Testis (tissue), 2 donors: Measurements from ENCODE around the gene LAP3.

Experiments
- POLR2A ChIP-seq: fragments of 450-650 bp; IDR thresholded peaks from one replicate; pipeline ENCODE4 v1.6.1; 2017; ENCODE audit warnings: antibody characterized with exemption, mild to moderate bottlenecking, moderate library complexity
- TF ChIP-seq, protein P1 (sequence below), 3 experiments: fragments of 450-650 bp in 2 of 3; fragments of 200-600 bp in 1 of 3; sonication (generic) in 1 of 3; IDR thresholded peaks; one replicate each; pipeline ENCODE4 v1.5.1; 2016 to 2019; ENCODE audit warnings: antibody characterized with exemption in 3 of 3, mild to moderate bottlenecking in 2 of 3, moderate library complexity in 1 of 3

DNA sequence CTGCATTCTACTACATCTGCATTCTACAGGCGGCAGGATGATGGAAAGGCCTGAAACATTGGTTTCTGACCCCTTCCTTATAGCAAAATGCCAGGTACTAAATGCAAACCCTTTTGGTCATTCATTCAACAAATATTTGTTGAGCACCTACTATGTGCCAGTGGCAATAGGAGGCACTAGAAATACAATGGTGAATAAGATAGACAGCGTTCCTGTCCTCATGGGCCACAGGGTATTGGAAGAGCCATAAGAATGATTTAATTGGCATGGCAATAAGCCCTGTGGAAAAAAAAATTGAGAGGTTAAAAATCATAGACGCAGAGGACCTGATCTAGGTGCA, 17.3 kb upstream of the LAP3 start:
- TF ChIP-seq, protein P1, sequence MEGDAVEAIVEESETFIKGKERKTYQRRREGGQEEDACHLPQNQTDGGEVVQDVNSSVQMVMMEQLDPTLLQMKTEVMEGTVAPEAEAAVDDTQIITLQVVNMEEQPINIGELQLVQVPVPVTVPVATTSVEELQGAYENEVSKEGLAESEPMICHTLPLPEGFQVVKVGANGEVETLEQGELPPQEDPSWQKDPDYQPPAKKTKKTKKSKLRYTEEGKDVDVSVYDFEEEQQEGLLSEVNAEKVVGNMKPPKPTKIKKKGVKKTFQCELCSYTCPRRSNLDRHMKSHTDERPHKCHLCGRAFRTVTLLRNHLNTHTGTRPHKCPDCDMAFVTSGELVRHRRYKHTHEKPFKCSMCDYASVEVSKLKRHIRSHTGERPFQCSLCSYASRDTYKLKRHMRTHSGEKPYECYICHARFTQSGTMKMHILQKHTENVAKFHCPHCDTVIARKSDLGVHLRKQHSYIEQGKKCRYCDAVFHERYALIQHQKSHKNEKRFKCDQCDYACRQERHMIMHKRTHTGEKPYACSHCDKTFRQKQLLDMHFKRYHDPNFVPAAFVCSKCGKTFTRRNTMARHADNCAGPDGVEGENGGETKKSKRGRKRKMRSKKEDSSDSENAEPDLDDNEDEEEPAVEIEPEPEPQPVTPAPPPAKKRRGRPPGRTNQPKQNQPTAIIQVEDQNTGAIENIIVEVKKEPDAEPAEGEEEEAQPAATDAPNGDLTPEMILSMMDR (IDR thresholded peaks at IDR 0.05) = no peak
- TF ChIP-seq POLR2A = no peak
